MCF 10A (cell line): ENCODE data around the gene XPNPEP1. TPM values are rescaled to one million over a fixed set of nuclear protein-coding genes. Genes with fewer than 3 reads are reported as not detected.

Experiments
- BruUV-seq: library from RNA; stranded (reverse); fragments of 400-500 nt; replicated peaks from 2 replicates; lab custom pipeline; 2021; lab: Mats Ljungman, UMichigan
- CTCF ChIA-PET: fragments of 300-600 bp; sonication (Branson Sonifier 250); formaldehyde crosslinking; extraction: SDS; loops from one replicate; lab custom pipeline; 2021; ENCODE audit warnings: antibody characterized with exemption, inconsistent platforms; lab: Yijun Ruan, JAX
- POLR2A ChIA-PET: fragments of 300-600, 350-650 bp; sonication (Branson Sonifier 250); formaldehyde crosslinking; extraction: SDS; loops from one replicate; lab custom pipeline; 2020; ENCODE audit warnings: antibody characterized with exemption, inconsistent platforms; lab: Yijun Ruan, JAX
- DNase-seq: peaks from one replicate; pipeline ENCODE4 v3.0.0-alpha.2; 2018; ENCODE audit not compliant: unreplicated experiment
- H3K27ac Mint-ChIP-seq: one replicate; pipeline ENCODE4 v1.8.0; 2022; ENCODE audit warnings: mild to moderate bottlenecking, low read depth, mixed read lengths; ENCODE audit not compliant: unreplicated experiment
- H3K27me3 Mint-ChIP-seq: one replicate; pipeline ENCODE4 v1.8.0; 2022; ENCODE audit warnings: mixed read lengths; ENCODE audit not compliant: insufficient read depth, unreplicated experiment
- H3K36me3 Mint-ChIP-seq: one replicate; pipeline ENCODE4 v1.8.0; 2022; ENCODE audit warnings: mild to moderate bottlenecking, moderate library complexity, mixed read lengths; ENCODE audit not compliant: insufficient read depth, unreplicated experiment
- H3K4me1 Mint-ChIP-seq: one replicate; pipeline ENCODE4 v1.8.0; 2022; ENCODE audit warnings: mixed read lengths; ENCODE audit not compliant: insufficient read depth, unreplicated experiment
- H3K4me3 Mint-ChIP-seq: one replicate; pipeline ENCODE4 v1.8.0; 2022; ENCODE audit warnings: mild to moderate bottlenecking, moderate library complexity, mixed read lengths; ENCODE audit not compliant: unreplicated experiment
- H3K9me3 Mint-ChIP-seq: one replicate; pipeline ENCODE4 v1.8.0; 2022; ENCODE audit warnings: mixed read lengths; ENCODE audit not compliant: unreplicated experiment
- CTCF ChIP-seq: fragments of 200-600 bp; IDR thresholded peaks from one replicate; pipeline ENCODE4 v1.8.0; 2022; ENCODE audit warnings: antibody characterized with exemption, mild to moderate bottlenecking; ENCODE audit not compliant: unreplicated experiment
- intact Hi-C: fragments of 100-400 bp; cut with micrococcal nuclease; formaldehyde crosslinking; loops from 2 replicates; pipeline ENCODE4 v1.14.1; 2022
- total RNA-seq: library from RNA; stranded (reverse); gene quantifications from 2 replicates; pipeline ENCODE4 v1.2.3, GENCODE V29; 2022

The XPNPEP1 gene
- total RNA-seq, 1 experiment from 2014 or later, result 52.1 TPM

GRCh38 chr10:109881769-109882057 is 41.6 kb downstream of the XPNPEP1 start:
- peaks cover 84% of the 10 kb centered on the region for H3K36me3 Mint-ChIP-seq
- ChIA-PET POLR2A (no interaction called here), CTCF (interaction anchor here (0.6 to 5.4 kb wide), 7 partner anchors 11 to 1017 kb away, joined by 3 to 118 read pairs (median 5); no protein-coding TSS in a partner anchor)
- H3K4me1 Mint-ChIP-seq, result no peaks in the 10 kb centered on the region
- intact Hi-C loops, result loop anchor here (10.0 kb wide), 2 partner anchors 73 to 343 kb away; no protein-coding TSS in a partner anchor
- no peak overlapping the region for H3K27ac Mint-ChIP-seq
- no peaks in the 10 kb centered on the region for H3K27me3 Mint-ChIP-seq
- DNase-seq, result no peak
- no peak for TF ChIP-seq CTCF
- H3K4me3 Mint-ChIP-seq, result no peak overlapping the region
- BruUV-seq, result no TSS peak
- H3K9me3 Mint-ChIP-seq, result no peaks in the 10 kb centered on the region

GRCh38 chr10:109880886-109881768 is 42.2 kb downstream of the XPNPEP1 start:
- Mint-ChIP-seq H3K4me1 (no peaks in the 10 kb centered on the region), H3K4me3 (no peak overlapping the region), H3K36me3 (peaks cover 84% of the 10 kb centered on the region), H3K27me3 (no peaks in the 10 kb centered on the region), H3K27ac (no peak overlapping the region), H3K9me3 (no peaks in the 10 kb centered on the region)
- intact Hi-C loops, result loop anchor here (10.0 kb wide), 2 partner anchors 74 to 344 kb away; no protein-coding TSS in a partner anchor
- CTCF ChIA-PET, result interaction anchor here (0.6 to 5.4 kb wide), 10 partner anchors 8 to 258 kb away, joined by 3 to 118 read pairs (median 4); no protein-coding TSS in a partner anchor
- POLR2A ChIA-PET, result no interaction called here
- BruUV-seq, result no TSS peak
- DNase-seq, result no peak
- no peak for TF ChIP-seq CTCF

- intact Hi-C loops, result no loop called here
- no peak overlapping the region for H3K4me3 Mint-ChIP-seq
- peaks cover 71% of the 10 kb centered on the region for H3K36me3 Mint-ChIP-seq
- ChIA-PET CTCF (no interaction called here), POLR2A (interaction anchor here (0.6 kb wide), 1 partner anchor 509 kb away, joined by 3 read pairs; no protein-coding TSS in a partner anchor)
- no TSS peak for BruUV-seq
- no peak for DNase-seq
- H3K27me3 Mint-ChIP-seq, result no peaks in the 10 kb centered on the region
- H3K9me3 Mint-ChIP-seq, result no peaks in the 10 kb centered on the region
- H3K4me1 Mint-ChIP-seq, result no peaks in the 10 kb centered on the region
- H3K27ac Mint-ChIP-seq, result no peak overlapping the region
- no peak for TF ChIP-seq CTCF
Measured at GRCh38 chr10:109877546-109877945, 45.8 kb downstream of the XPNPEP1 start.
